Inferior parietal cortex (tissue), 1 donor: ENCODE results near the gene AIFM3.
"Not testable (repeated sequence)": the region's sequence is repeated elsewhere in the genome, so short reads cannot be mapped to it uniquely, and the experiment has no call there.

ENCODE experiments used
- DNase-seq: peaks from one replicate; pipeline ENCODE4 v3.0.0-alpha.2; 2016; ENCODE audit errors: extremely low spot score

The AIFM3 gene

GRCh38 chr22:20992056-20992442 lies 25.0 kb downstream of the AIFM3 start:
- no peak for DNase-seq

GRCh38 chr22:20992456-20993303 lies 25.6 kb downstream of the AIFM3 start:
- DNase-seq, result no peak

- DNase-seq, result no peak
These were observed 26.5 kb downstream of the AIFM3 start for GRCh38 chr22:20993304-20994127.

GRCh38 chr22:20994128-20994901 lies 27.3 kb downstream of the AIFM3 start:
- no peak for DNase-seq

GRCh38 chr22:20994902-20995241 lies 27.8 kb downstream of the AIFM3 start:
- DNase-seq, result no peak

GRCh38 chr22:20995329-20996030 lies 28.4 kb downstream of the AIFM3 start:
- DNase-seq, result no peak

GRCh38 chr22:20996031-20996410 lies 29.0 kb downstream of the AIFM3 start:
- no peak for DNase-seq

- DNase-seq, result no peak
These were observed 29.8 kb downstream of the AIFM3 start for GRCh38 chr22:20996598-20997535.

- no peak for DNase-seq
These were observed 30.6 kb downstream of the AIFM3 start for GRCh38 chr22:20997536-20998257.

- DNase-seq, result no peak
These were observed 31.6 kb downstream of the AIFM3 start for GRCh38 chr22:20998411-20999336.

- DNase-seq, result no peak
These were observed 32.5 kb downstream of the AIFM3 start for GRCh38 chr22:20999350-21000206.

- DNase-seq, result no peak
These were observed 33.3 kb downstream of the AIFM3 start for GRCh38 chr22:21000207-21000986.

- no peak for DNase-seq
These were observed 34.0 kb downstream of the AIFM3 start for GRCh38 chr22:21000987-21001600.

- DNase-seq, result peak; percentile 99
These were observed 34.7 kb downstream of the AIFM3 start, which contains the start of gene THAP7 for GRCh38 chr22:21001601-21002325. Gene THAP7, minus strand, starts transcription at chr22:21002118. Its CDS starts 207 bp downstream, at chr22:21001911.

GRCh38 chr22:21003782-21004181 lies 36.7 kb downstream of the AIFM3 start:
- no peak for DNase-seq

GRCh38 chr22:21009208-21009607 lies 42.2 kb downstream of the AIFM3 start:
- DNase-seq, result not testable (repeated sequence)
